ENCODE measurements around the gene DDX53.

DDX53 gene

DNA sequence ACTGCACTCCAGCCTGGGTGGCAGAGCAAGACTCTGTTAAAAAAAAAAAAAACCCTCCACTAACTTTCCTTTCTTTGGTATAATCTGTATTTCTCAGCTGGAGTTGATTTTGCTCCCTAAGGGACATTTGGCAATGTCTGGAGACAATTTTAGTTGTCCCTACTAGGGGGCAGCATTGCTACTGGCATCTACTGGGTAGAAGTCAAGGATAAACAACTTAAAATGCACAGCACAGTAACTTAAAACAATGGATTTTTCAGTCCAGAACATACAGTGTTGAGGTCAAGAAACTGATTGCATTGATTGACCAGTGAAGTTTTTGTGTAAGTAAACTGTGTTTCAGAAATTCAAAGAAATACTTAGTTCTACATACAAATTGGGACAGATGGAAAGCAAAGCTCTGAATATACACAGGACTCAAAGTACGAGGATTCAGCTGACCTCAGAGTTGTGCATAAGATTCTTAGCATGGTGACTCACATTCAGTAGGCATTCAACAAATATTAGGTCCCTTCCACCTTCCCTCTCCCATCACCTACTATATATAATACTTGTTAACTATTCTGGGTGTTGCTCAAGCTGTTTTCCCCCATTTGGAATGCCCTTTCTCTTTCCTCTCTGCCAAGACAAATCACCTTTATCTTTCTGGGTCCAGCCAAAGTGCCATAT lies 8.8 kb downstream of the DDX53 start:
- Histone ChIP-seq H3K79me2 (ENCODE audit: insufficient read depth, low read length) (no peaks in the 10 kb centered on the region), H3K9ac (ENCODE audit: low read depth, low read length) (no peak overlapping the region), H2AFZ (ENCODE audit: low read depth, low read length) (no peak overlapping the region), H3K4me1 (ENCODE audit: insufficient read depth, low read length) (peaks cover 23% of the 10 kb centered on the region), H3K27me3 (ENCODE audit: insufficient read depth, low read length, poor library complexity) (no peaks in the 10 kb centered on the region), H4K20me1 (ENCODE audit: insufficient read depth, low read length) (no peaks in the 10 kb centered on the region), H3K4me3 (ENCODE audit: low read depth in 1 of 2, low read length in 2 of 2) (no peak overlapping the region), H3K4me2 (ENCODE audit: insufficient read depth, low read length) (no peak overlapping the region), H3K9me3 (ENCODE audit: insufficient read depth, low read length, severe bottlenecking) (no peaks in the 10 kb centered on the region), H3K27ac (ENCODE audit: low read length) (no peak overlapping the region), H3K36me3 (ENCODE audit: insufficient read depth, low read length) (no peaks in the 10 kb centered on the region)
- DNase-seq = no peak
- peak; percentile 59 for TF ChIP-seq CTCF (IDR thresholded peaks at IDR 0.05; ENCODE audit: borderline replicate concordance, extremely low read depth, low read length, poor library complexity, severe bottlenecking)
- no peak for TF ChIP-seq EZH2 (IDR thresholded peaks at IDR 0.05; ENCODE audit: borderline replicate concordance, low read depth, low read length, severe bottlenecking)
- no peak for ATAC-seq (ENCODE audit: insufficient read depth, low read depth)

DNA sequence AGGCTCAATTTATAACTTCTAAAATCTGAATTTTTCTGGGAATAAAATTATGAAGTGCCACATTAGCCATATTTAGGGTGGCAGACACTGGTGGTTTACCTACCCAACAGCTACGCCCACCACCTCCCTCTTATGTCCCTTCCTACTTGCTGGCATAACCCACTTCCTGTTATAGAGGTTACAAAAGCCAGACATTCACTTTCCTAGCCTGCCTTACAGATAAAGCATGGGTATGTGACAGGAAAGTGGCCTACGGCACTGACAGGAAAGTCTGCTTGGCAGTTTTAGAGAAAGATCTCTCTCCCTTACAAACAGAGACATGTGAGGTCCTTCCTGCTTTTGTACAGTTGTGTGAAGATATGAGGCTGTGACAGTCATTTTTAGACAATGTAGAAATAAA lies 12.4 kb downstream of the DDX53 start:
- no peak overlapping the region for H3K4me3 ChIP-seq (ENCODE audit: low read depth in 1 of 2, low read length in 2 of 2)
- no peak for TF ChIP-seq EZH2 (IDR thresholded peaks at IDR 0.05; ENCODE audit: borderline replicate concordance, low read depth, low read length, severe bottlenecking)
- TF ChIP-seq CTCF (IDR thresholded peaks at IDR 0.05; ENCODE audit: borderline replicate concordance, extremely low read depth, low read length, poor library complexity, severe bottlenecking) = no peak
- H3K9me3 ChIP-seq (ENCODE audit: insufficient read depth, low read length, severe bottlenecking) = no peaks in the 10 kb centered on the region
- DNase-seq (peak; percentile 60), ATAC-seq (ENCODE audit: insufficient read depth, low read depth) (peak; percentile 99)
- peak overlapping the region; percentile 33 for H3K9ac ChIP-seq (ENCODE audit: low read depth, low read length)
- H2AFZ ChIP-seq (ENCODE audit: low read depth, low read length) = peak overlapping the region; percentile 51; the same call in 1 of the 2 replicates
- no peaks in the 10 kb centered on the region for H3K27me3 ChIP-seq (ENCODE audit: insufficient read depth, low read length, poor library complexity)
- peaks cover 23% of the 10 kb centered on the region for H3K4me1 ChIP-seq (ENCODE audit: insufficient read depth, low read length)
- H4K20me1 ChIP-seq (ENCODE audit: insufficient read depth, low read length) = no peaks in the 10 kb centered on the region
- no peaks in the 10 kb centered on the region for H3K79me2 ChIP-seq (ENCODE audit: insufficient read depth, low read length)
- peak overlapping the region; percentile 29 for H3K4me2 ChIP-seq (ENCODE audit: insufficient read depth, low read length)
- no peaks in the 10 kb centered on the region for H3K36me3 ChIP-seq (ENCODE audit: insufficient read depth, low read length)
- H3K27ac ChIP-seq (ENCODE audit: low read length) = peak overlapping the region; percentile 81

- Histone ChIP-seq H3K4me3 (ENCODE audit: low read depth in 1 of 2, low read length in 2 of 2) (peak overlapping the region in 1 of 2 experiments; percentile 14; a peak in 1 of 4 replicates), H3K79me2 (ENCODE audit: insufficient read depth, low read length) (no peaks in the 10 kb centered on the region), H3K27me3 (ENCODE audit: insufficient read depth, low read length, poor library complexity) (no peaks in the 10 kb centered on the region), H3K4me1 (ENCODE audit: insufficient read depth, low read length) (peaks cover 23% of the 10 kb centered on the region), H4K20me1 (ENCODE audit: insufficient read depth, low read length) (no peaks in the 10 kb centered on the region), H3K9ac (ENCODE audit: low read depth, low read length) (peak overlapping the region; percentile 33), H3K4me2 (ENCODE audit: insufficient read depth, low read length) (peak overlapping the region; percentile 29), H3K9me3 (ENCODE audit: insufficient read depth, low read length, severe bottlenecking) (no peaks in the 10 kb centered on the region), H2AFZ (ENCODE audit: low read depth, low read length) (peak overlapping the region; percentile 51), H3K36me3 (ENCODE audit: insufficient read depth, low read length) (no peaks in the 10 kb centered on the region), H3K27ac (ENCODE audit: low read length) (peak overlapping the region; percentile 81)
- peak; percentile 11 for DNase-seq
- TF ChIP-seq CTCF (IDR thresholded peaks at IDR 0.05; ENCODE audit: borderline replicate concordance, extremely low read depth, low read length, poor library complexity, severe bottlenecking) (no peak), EZH2 (IDR thresholded peaks at IDR 0.05; ENCODE audit: borderline replicate concordance, low read depth, low read length, severe bottlenecking) (no peak)
- ATAC-seq (ENCODE audit: insufficient read depth, low read depth) = peak; percentile 65; the same call in 2 of the 3 replicates
Measured at GRCh38 chrX:23012636-23013035, 12.9 kb downstream of the DDX53 start.
